MG63 (cell line): Measurements from ENCODE around the gene PFKFB2. TPM values are rescaled to one million over a fixed set of nuclear protein-coding genes. Genes with fewer than 3 reads are reported as not detected.

ENCODE experiments used
- DNase-seq: peaks from one replicate; pipeline ENCODE4 v3.0.0-alpha.2; 2020
- H3K27me3 ChIP-seq: fragments of 250-450 bp; sonication (Bioruptor Pico); 2 replicates; pipeline ENCODE4 v1.5.1; 2020; ENCODE audit warnings: mild to moderate bottlenecking, moderate library complexity
- H3K36me3 ChIP-seq: fragments of 250-450 bp; sonication (Bioruptor Pico); 2 replicates; pipeline ENCODE4 v1.5.1; 2020; ENCODE audit warnings: mild to moderate bottlenecking, moderate library complexity
- H3K4me3 ChIP-seq: fragments of 250-450 bp; sonication (Bioruptor Pico); 2 replicates; pipeline ENCODE4 v1.5.1; 2020; ENCODE audit warnings: mild to moderate bottlenecking, moderate library complexity
- H3K9me3 ChIP-seq: fragments of 250-450 bp; sonication (Bioruptor Pico); 2 replicates; pipeline ENCODE4 v1.5.1; 2020; ENCODE audit warnings: mild to moderate bottlenecking, moderate library complexity
- total RNA-seq: library from RNA; depleted of rRNA; stranded (reverse); fragments of >200 nt; shearing (Covaris generic); gene quantifications from 2 replicates; pipeline ENCODE4 v1.2.3, GENCODE V29; 2014; ENCODE audit warnings: low replicate concordance

The PFKFB2 gene
- total RNA-seq, 1 experiment from 2014 or later, result 2.4 TPM

- Histone ChIP-seq H3K36me3 (no peaks in the 10 kb centered on the region), H3K27me3 (no peaks in the 10 kb centered on the region), H3K9me3 (no peaks in the 10 kb centered on the region), H3K4me3 (no peak overlapping the region)
- DNase-seq, result no peak
Observed at GRCh38 chr1:207089627-207090355, 36.7 kb downstream of the PFKFB2 start.

- Histone ChIP-seq H3K4me3 (no peak overlapping the region), H3K27me3 (no peaks in the 10 kb centered on the region), H3K9me3 (no peaks in the 10 kb centered on the region), H3K36me3 (no peaks in the 10 kb centered on the region)
- no peak for DNase-seq
Observed at GRCh38 chr1:207091200-207091908, 38.3 kb downstream of the PFKFB2 start.

GRCh38 chr1:207093944-207094343, 40.9 kb downstream of the PFKFB2 start:
- H3K4me3 ChIP-seq, result no peak overlapping the region
- DNase-seq, result no peak
- no peaks in the 10 kb centered on the region for H3K36me3 ChIP-seq
- no peaks in the 10 kb centered on the region for H3K9me3 ChIP-seq
- no peaks in the 10 kb centered on the region for H3K27me3 ChIP-seq

GRCh38 chr1:207097871-207098324, 44.8 kb downstream of the PFKFB2 start:
- no peak for DNase-seq
- Histone ChIP-seq H3K27me3 (no peaks in the 10 kb centered on the region), H3K9me3 (no peaks in the 10 kb centered on the region), H3K4me3 (no peak overlapping the region), H3K36me3 (no peaks in the 10 kb centered on the region)

- no peaks in the 10 kb centered on the region for H3K27me3 ChIP-seq
- H3K9me3 ChIP-seq, result no peaks in the 10 kb centered on the region
- no peak overlapping the region for H3K4me3 ChIP-seq
- H3K36me3 ChIP-seq, result no peaks in the 10 kb centered on the region
- no peak for DNase-seq
Observed at GRCh38 chr1:207101720-207102119, 48.6 kb downstream of the PFKFB2 start.

GRCh38 chr1:207102146-207102545, 49.1 kb downstream of the PFKFB2 start:
- Histone ChIP-seq H3K27me3 (no peaks in the 10 kb centered on the region), H3K9me3 (no peaks in the 10 kb centered on the region), H3K36me3 (no peaks in the 10 kb centered on the region), H3K4me3 (no peak overlapping the region)
- no peak for DNase-seq

GRCh38 chr1:207102659-207103058, 49.6 kb downstream of the PFKFB2 start:
- Histone ChIP-seq H3K36me3 (no peaks in the 10 kb centered on the region), H3K27me3 (no peaks in the 10 kb centered on the region), H3K4me3 (no peak overlapping the region), H3K9me3 (no peaks in the 10 kb centered on the region)
- DNase-seq, result no peak

GRCh38 chr1:207103892-207104373, 50.9 kb downstream of the PFKFB2 start, which contains the start of gene C4BPA:
C4BPA (plus strand) TSS chr1:207104233; CDS start chr1:207113026, 8,793 bp downstream.
- Histone ChIP-seq H3K9me3 (no peaks in the 10 kb centered on the region), H3K4me3 (no peak within 1 kb of the TSS), H3K36me3 (no peaks in the 10 kb centered on the region), H3K27me3 (no peaks in the 10 kb centered on the region)
- no peak for DNase-seq

- DNase-seq, result no peak
- Histone ChIP-seq H3K9me3 (no peaks in the 10 kb centered on the region), H3K27me3 (no peaks in the 10 kb centered on the region), H3K36me3 (no peaks in the 10 kb centered on the region), H3K4me3 (no peak overlapping the region)
Observed at GRCh38 chr1:207109004-207109403, 55.9 kb downstream of the PFKFB2 start.

- DNase-seq, result no peak
- H3K9me3 ChIP-seq, result no peaks in the 10 kb centered on the region
- H3K4me3 ChIP-seq, result no peak overlapping the region
- H3K27me3 ChIP-seq, result no peaks in the 10 kb centered on the region
- H3K36me3 ChIP-seq, result no peaks in the 10 kb centered on the region
Observed at GRCh38 chr1:207112616-207113296, 59.7 kb downstream of the PFKFB2 start.

- no peak for DNase-seq
- H3K9me3 ChIP-seq, result no peaks in the 10 kb centered on the region
- no peaks in the 10 kb centered on the region for H3K27me3 ChIP-seq
- no peaks in the 10 kb centered on the region for H3K36me3 ChIP-seq
- no peak overlapping the region for H3K4me3 ChIP-seq
Observed at GRCh38 chr1:207115269-207115668, 62.2 kb downstream of the PFKFB2 start.

GRCh38 chr1:207124389-207124788, 71.3 kb downstream of the PFKFB2 start:
- peaks cover 15% of the 10 kb centered on the region for H3K9me3 ChIP-seq
- DNase-seq, result no peak
- H3K36me3 ChIP-seq, result no peaks in the 10 kb centered on the region
- no peak overlapping the region for H3K4me3 ChIP-seq
- H3K27me3 ChIP-seq, result no peaks in the 10 kb centered on the region

GRCh38 chr1:207128336-207128921, 75.4 kb downstream of the PFKFB2 start:
- H3K36me3 ChIP-seq, result no peaks in the 10 kb centered on the region
- peaks cover 15% of the 10 kb centered on the region for H3K9me3 ChIP-seq
- DNase-seq, result no peak
- no peak overlapping the region for H3K4me3 ChIP-seq
- H3K27me3 ChIP-seq, result no peaks in the 10 kb centered on the region

GRCh38 chr1:207129053-207129452, 76.0 kb downstream of the PFKFB2 start:
- Histone ChIP-seq H3K27me3 (no peaks in the 10 kb centered on the region), H3K4me3 (no peak overlapping the region), H3K36me3 (no peaks in the 10 kb centered on the region), H3K9me3 (peaks cover 15% of the 10 kb centered on the region)
- no peak for DNase-seq
